Endothelial cell (in vitro differentiated cells): ENCODE measurements around the gene RGS7. TPM values are rescaled to one million over a fixed set of nuclear protein-coding genes. Genes with fewer than 3 reads are reported as not detected.

Experiments
- DNase-seq: peaks from one replicate; pipeline ENCODE4 v3.0.0; 2021; ENCODE audit warnings: low spot score
- H3K27ac Mint-ChIP-seq: one replicate; pipeline ENCODE4 v1.8.0; 2021; ENCODE audit warnings: mixed read lengths, inconsistent platforms; ENCODE audit not compliant: unreplicated experiment
- H3K27me3 Mint-ChIP-seq: one replicate; pipeline ENCODE4 v1.8.0; 2021; ENCODE audit warnings: mild to moderate bottlenecking, moderate library complexity, mixed read lengths, inconsistent platforms; ENCODE audit not compliant: unreplicated experiment
- H3K36me3 Mint-ChIP-seq: one replicate; pipeline ENCODE4 v1.8.0; 2021; ENCODE audit warnings: mild to moderate bottlenecking, low read depth, mixed read lengths, inconsistent platforms; ENCODE audit not compliant: unreplicated experiment
- H3K4me1 Mint-ChIP-seq: one replicate; pipeline ENCODE4 v1.8.0; 2021; ENCODE audit warnings: mild to moderate bottlenecking, mixed read lengths, inconsistent platforms; ENCODE audit not compliant: unreplicated experiment
- H3K4me3 Mint-ChIP-seq: one replicate; pipeline ENCODE4 v1.8.0; 2021; ENCODE audit warnings: mild to moderate bottlenecking, mixed read lengths, inconsistent platforms; ENCODE audit not compliant: unreplicated experiment
- H3K9me3 Mint-ChIP-seq: one replicate; pipeline ENCODE4 v1.8.0; 2021; ENCODE audit warnings: mixed read lengths, inconsistent platforms; ENCODE audit not compliant: unreplicated experiment
- total RNA-seq: library from RNA; stranded (reverse); fragmentation: NEBNext Ultra II Directional; extraction: Animal tissue kit (Norgen Biotek cat#: 25700); gene quantifications from one replicate; pipeline ENCODE4 v1.2.1, GENCODE V29; 2021; ENCODE audit not compliant: unreplicated experiment
- TF ChIP-seq, protein P1 (sequence below): fragments of 200-600 bp; sonication (generic); IDR thresholded peaks from one replicate; pipeline ENCODE4 v1.5.0; 2021; ENCODE audit warnings: antibody characterized with exemption; ENCODE audit not compliant: unreplicated experiment

The RGS7 gene
- total RNA-seq, 1 donor from 2014 or later = 1.4 TPM

DNA sequence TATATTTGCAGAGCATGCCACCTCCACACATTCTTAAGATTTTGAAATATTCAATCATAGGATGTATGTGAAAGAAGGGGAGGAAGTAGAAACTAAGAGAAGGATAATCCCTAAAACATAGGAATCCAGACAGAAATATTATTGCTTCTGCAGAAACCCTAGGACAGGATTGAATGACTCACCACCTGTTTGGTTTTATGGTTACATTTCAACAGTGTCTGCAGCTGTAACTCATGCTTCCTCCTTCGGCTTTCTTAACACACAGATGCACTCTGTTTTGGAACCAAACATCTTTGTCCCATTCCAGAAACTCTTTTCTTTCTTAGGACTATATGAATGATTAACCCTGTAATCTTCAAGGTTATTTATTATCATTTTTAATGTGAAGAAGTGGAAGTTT, 20.7 kb downstream of the RGS7 start:
- Mint-ChIP-seq H3K9me3 (no peaks in the 10 kb centered on the region), H3K27me3 (no peaks in the 10 kb centered on the region), H3K27ac (no peak overlapping the region), H3K4me3 (no peak overlapping the region), H3K4me1 (no peaks in the 10 kb centered on the region), H3K36me3 (no peaks in the 10 kb centered on the region)
- TF ChIP-seq, protein P1, sequence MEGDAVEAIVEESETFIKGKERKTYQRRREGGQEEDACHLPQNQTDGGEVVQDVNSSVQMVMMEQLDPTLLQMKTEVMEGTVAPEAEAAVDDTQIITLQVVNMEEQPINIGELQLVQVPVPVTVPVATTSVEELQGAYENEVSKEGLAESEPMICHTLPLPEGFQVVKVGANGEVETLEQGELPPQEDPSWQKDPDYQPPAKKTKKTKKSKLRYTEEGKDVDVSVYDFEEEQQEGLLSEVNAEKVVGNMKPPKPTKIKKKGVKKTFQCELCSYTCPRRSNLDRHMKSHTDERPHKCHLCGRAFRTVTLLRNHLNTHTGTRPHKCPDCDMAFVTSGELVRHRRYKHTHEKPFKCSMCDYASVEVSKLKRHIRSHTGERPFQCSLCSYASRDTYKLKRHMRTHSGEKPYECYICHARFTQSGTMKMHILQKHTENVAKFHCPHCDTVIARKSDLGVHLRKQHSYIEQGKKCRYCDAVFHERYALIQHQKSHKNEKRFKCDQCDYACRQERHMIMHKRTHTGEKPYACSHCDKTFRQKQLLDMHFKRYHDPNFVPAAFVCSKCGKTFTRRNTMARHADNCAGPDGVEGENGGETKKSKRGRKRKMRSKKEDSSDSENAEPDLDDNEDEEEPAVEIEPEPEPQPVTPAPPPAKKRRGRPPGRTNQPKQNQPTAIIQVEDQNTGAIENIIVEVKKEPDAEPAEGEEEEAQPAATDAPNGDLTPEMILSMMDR = no peak
- no peak for DNase-seq

DNA sequence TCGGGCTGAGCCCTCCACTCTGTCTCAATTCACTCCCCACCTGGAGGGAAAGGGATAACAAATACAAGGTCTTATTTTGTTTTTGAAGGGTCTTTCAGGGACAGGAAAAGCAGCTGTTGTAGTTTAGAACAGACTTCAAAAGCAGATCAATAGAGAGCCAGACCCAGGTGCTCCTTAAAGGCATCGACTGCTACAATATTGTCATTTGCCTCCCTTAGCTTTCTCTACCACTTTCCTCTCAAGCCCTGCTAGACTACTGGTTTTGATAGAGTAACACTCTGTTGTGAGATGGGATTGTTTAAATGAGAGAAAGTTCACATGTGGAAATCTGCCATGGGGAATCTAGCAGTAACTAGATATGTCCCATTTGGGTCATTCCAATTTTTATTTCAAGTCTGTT, 24.0 kb downstream of the RGS7 start:
- H3K36me3 Mint-ChIP-seq = no peaks in the 10 kb centered on the region
- H3K27ac Mint-ChIP-seq = no peak overlapping the region
- TF ChIP-seq, protein P1 = no peak
- H3K9me3 Mint-ChIP-seq = no peaks in the 10 kb centered on the region
- DNase-seq = no peak
- no peak overlapping the region for H3K4me3 Mint-ChIP-seq
- no peaks in the 10 kb centered on the region for H3K4me1 Mint-ChIP-seq
- H3K27me3 Mint-ChIP-seq = no peaks in the 10 kb centered on the region

DNA sequence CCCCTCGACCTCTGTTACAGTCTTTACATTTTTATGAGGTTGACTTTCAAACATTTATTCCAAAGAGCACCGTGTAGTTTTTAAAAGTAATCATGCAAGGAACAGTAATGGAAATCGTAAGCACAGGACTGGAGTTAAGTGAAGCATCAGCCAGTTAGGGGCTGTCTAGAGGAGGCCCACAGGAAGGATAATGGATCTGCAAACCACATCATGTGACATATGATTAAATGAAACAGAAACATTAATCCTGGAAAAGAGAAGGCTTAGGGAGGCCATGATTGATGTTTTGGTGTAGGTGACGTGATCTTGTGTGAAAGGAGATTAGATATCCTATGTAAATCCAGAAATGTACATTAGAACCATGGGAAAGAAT, 25.0 kb downstream of the RGS7 start:
- no peaks in the 10 kb centered on the region for H3K4me1 Mint-ChIP-seq
- no peak for DNase-seq
- H3K27ac Mint-ChIP-seq = no peak overlapping the region
- no peak overlapping the region for H3K4me3 Mint-ChIP-seq
- H3K9me3 Mint-ChIP-seq = no peaks in the 10 kb centered on the region
- no peaks in the 10 kb centered on the region for H3K27me3 Mint-ChIP-seq
- no peaks in the 10 kb centered on the region for H3K36me3 Mint-ChIP-seq
- TF ChIP-seq, protein P1 = no peak

DNA sequence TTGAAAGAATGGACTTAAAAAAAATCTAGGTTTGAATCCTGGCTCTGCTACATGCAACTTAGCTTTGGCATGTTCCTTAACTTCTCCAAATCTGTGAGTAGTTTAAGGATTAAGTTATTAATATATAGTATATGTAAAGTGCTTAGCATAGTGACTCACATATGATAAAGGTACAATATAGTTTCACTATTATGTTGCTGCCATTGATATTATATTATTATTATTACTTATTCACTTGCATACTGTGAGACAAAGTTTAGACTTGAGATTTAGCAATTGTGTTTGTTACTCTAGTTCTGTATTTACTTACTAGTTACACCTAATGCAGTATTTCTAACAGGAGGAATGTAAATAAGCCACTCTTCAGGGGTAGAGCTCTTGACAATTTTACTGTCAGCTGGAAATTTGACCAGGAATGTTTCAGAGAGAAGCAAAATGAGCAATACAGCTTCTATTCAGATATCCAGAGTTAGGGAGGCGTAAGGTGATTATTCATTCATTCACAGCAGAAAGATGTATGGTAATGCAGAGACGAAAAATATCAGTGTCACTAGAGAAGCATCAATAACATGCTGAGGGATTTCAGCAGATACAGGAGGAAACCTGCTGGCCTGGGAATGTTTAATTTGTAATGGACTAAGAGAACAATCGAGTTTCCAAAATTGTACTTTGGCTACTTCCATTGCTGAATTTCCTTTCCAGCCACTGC, 25.5 kb downstream of the RGS7 start:
- TF ChIP-seq, protein P1 = no peak
- no peak overlapping the region for H3K27ac Mint-ChIP-seq

DNA sequence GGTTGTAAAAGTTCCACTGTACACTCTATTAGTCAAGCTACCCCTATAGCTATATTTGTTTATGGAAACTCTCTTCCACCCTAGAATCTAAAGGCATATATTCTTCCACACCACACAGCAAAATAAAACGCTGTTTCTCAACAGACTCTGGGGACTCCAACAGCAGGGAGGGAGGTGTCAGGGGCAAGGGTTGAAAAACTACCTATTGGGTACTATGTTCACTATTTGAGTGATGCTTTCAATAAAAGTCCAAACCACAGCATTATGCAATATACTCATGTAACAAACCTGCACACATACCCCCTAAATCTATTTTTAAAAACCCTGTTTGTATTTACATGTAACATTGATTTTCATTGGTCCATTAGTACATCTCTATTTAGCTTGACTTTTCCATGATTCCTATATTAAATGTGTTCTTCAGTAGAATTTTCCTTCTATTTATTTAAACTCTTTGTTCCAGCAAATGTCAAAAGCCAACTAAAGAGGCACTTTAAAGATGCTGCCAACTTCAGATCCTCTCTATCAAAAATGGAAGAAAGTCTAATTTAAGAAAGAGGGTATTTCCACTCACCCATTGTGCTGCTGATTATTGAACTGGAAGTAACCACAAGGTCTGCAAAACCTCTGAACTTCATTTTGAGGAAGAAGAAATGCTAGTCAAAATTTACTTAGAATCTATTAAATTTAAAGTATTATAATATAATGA, 26.2 kb downstream of the RGS7 start:
- TF ChIP-seq, protein P1 = no peak
- Mint-ChIP-seq H3K4me3 (no peak overlapping the region), H3K36me3 (no peaks in the 10 kb centered on the region), H3K27ac (no peak overlapping the region), H3K4me1 (no peaks in the 10 kb centered on the region), H3K27me3 (no peaks in the 10 kb centered on the region), H3K9me3 (no peaks in the 10 kb centered on the region)
- DNase-seq = no peak

More for the DNA sequence above, 25.5 kb downstream of the RGS7 start:
- Mint-ChIP-seq H3K4me1 (no peaks in the 10 kb centered on the region), H3K9me3 (no peaks in the 10 kb centered on the region), H3K27me3 (no peaks in the 10 kb centered on the region), H3K36me3 (no peaks in the 10 kb centered on the region), H3K4me3 (no peak overlapping the region)
- no peak for DNase-seq
